Measurements from ENCODE around the gene CFAP97D1.

GRCh38 chr17:43832168-43832975 lies 52.1 kb downstream of the CFAP97D1 start:
- TF ChIP-seq EZH2phosphoT487 (IDR thresholded peaks at IDR 0.05; ENCODE audit: low read depth) (no peak), CTCF (IDR thresholded peaks at IDR 0.05; ENCODE audit: low read depth, low read length) (no peak)

Data from OCI-LY3 (cell line).